HG03354 (cell line): Measurements from ENCODE around the gene SEH1L.
"Not testable (repeated sequence)": the region's sequence is repeated elsewhere in the genome, so short reads cannot be mapped to it uniquely, and the experiment has no call there.

Experiments used
- ATAC-seq: cut with Tn5 transposase; IDR thresholded peaks from one replicate; pipeline ENCODE4 v1.9.1; 2021; ENCODE audit warnings: mild to moderate bottlenecking; ENCODE audit not compliant: unreplicated experiment, poor library complexity, severe bottlenecking

Gene SEH1L

DNA sequence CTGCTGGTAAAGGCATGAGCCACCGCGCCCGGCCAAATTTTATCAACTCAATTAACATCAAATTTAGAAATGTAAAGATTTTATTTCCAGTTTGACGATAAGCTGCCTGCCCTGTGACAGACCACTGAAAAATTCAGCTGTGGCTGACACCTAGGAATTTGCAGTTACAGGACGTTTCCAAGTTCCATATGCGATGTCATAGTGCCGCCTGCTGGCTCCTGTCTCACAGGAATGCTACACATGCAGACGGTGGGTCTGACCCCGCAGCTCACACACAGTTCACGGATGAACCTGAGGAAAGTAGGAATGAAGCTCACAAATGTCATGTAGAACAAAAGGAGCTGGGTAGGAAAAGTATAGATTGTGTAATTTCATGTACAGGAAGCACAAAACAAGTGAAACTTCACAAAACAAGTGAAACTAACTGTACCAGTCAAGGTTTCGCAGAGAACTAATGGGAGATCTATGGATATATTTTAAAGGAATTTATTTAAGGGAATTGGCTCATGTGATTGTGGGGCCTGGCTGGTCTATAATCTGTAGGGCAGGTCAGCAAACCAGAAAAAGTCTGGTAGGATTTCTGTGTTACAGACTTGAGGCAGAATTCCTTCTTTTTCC lies 13.2 kb upstream of the SEH1L start:
- no peak for ATAC-seq

DNA sequence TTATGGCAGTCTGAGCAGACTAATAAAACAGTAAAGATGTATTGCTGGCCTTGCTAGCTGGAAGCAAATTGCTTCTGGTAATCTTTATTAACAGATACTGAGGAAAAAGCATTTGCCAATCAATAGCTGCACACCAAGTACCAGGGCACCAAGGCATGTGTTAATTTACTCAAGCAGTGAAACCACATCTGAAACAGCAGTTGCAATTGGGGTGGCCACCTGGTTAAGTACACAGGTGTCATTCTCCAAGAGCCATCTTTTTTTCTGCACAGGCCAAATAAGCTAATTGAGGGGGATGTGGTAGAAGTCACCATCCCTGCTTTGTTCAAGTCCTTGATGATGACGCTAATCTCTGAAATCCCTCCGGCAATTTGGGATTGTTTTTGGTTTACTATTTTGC lies 8.6 kb upstream of the SEH1L start:
- no peak for ATAC-seq

DNA sequence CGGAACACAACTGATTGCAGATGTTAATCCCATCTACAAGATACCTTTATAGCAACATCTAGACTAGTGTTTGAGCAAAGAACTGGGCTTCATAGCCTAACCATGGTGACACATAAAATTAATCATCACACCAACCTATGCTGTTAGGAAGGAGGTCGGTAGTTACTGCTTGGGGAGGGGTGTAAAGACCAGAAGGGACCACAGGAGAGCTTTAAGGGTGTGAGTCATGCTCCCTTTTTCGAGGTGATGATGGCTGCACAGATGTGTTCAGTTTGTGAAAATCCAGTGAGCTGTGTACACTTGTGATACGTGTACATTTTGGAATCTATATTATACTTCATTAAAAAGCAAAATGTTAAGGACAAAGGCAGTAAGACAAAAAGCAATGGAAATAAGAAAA lies 4.6 kb upstream of the SEH1L start:
- ATAC-seq: no peak

DNA sequence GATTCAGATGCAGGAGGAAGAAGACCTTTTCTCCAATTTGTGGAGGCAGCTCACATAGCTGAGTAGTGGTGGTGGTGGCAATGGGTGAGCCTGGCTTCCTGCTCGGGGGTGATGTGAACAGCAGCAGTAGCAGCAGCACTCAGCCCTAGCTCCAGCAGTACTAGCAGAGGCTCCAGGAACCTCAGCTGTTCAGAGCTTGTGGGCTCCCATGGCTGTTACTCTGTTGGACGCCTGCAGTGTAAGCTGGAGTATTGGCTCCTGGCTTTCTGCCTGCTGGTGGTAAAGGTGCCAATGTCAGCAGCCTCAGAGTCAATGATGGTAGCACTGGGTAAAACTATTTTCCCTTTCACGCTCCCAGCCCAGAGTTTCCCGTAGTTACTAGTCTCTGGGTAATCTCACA lies 3.1 kb upstream of the SEH1L start:
- no peak for ATAC-seq

DNA sequence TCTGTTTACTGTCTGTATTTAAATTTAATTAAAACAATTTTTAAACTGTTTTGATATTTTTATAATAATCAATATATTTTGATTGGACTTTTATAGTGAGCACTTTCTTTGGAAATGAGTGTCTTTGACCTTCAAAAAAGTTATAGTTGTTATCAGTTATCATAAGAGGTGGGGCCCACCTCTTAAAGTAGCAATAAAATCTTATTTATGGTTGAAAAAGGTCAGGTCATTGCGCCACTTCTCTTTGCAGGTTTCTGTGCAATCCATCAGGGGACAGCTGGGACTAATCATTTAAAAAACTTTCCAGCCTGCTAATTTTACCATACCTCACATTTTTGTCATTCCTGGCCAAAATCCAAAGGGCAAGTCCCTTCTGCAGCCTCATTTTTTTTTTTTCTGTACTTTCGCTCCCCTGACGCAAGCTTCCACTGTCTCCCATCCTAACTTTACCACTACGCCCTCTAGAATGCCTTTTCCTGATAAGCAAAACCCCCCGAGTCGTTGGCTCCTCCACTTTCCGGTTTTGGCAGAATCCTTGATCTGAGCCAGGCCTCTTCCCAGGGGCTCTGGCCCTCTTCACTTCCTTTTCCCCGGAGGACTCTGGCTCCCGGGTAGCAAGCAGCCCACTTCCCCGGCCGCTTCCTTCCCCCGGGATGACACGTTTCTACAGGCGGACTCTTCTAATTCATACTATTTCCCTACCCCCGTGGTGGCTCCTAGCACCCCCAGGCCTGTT lies 1.1 kb upstream of the SEH1L start:
- no peak for ATAC-seq

DNA sequence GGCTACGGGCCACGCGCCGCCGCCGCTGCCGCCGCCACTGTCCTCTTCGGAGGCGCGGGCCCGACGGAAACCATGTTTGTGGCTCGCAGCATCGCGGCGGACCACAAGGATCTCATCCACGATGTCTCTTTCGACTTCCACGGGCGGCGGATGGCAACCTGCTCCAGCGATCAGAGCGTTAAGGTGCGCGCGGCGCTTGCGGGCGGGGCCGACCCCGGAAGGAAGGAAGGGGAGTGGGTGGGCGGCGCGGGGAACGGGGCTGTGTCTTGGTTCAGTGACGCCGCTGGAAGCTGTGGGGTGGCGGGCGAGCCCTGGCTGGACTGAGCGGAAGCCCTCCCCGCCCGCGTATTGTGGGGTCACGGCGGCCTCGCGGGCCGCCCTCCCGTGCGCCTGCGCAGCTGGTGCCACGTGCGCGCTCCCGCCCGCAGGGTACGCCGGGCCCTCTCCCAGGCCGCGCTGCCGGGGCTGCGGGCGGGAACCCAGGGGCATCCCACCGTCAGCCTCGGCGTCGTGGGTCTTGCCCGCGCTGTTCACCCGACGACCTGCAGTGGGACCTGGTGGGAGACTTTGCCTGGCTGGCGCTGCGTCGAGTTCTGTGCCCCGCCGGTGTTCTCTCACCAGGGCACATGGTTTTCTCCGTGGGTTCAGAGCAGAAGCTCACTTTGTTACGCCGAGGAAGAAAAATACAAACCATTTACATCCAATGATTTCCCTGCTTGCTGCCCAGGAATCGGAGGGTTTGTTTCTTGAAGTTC lies 416 bp downstream of the SEH1L start:
- peak; percentile 82 for ATAC-seq

DNA sequence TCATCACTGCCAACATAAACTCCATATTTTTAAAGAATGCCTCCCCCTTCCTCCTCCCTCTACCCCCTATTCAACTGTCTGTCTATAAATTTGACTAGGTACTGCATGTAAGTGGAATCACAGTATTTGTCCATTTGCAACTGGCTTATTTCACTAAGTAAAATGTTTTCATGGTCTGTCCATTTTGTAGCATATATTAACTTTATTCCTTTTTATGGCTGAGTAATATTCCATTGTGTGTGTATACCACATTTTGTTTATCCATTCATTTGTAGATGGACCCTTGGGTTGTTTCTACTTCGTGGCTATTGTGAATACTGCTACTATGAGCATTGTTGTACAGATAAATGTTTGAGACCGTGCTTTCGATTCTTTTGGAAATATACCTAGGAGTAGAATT lies 10.7 kb downstream of the SEH1L start:
- ATAC-seq: no peak

DNA sequence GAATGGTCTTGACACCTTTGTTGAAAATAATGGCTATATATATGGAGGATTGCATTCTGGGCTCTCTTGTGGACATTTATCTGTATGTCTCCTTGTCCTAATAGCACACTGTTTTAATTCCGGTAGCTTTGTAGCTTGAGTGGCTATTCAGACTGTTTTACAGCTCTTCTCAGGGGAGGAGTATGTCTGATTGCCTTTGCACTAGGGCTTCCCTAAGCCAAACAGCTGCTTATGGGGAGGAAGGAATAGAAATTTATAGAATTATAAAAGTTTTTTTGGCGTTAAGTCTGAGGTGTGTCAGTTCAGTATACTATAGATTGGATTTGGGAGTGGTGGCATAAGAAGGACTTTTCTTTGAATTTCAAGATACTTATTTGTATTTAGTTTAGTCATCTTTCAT lies 12.6 kb downstream of the SEH1L start:
- no peak for ATAC-seq

DNA sequence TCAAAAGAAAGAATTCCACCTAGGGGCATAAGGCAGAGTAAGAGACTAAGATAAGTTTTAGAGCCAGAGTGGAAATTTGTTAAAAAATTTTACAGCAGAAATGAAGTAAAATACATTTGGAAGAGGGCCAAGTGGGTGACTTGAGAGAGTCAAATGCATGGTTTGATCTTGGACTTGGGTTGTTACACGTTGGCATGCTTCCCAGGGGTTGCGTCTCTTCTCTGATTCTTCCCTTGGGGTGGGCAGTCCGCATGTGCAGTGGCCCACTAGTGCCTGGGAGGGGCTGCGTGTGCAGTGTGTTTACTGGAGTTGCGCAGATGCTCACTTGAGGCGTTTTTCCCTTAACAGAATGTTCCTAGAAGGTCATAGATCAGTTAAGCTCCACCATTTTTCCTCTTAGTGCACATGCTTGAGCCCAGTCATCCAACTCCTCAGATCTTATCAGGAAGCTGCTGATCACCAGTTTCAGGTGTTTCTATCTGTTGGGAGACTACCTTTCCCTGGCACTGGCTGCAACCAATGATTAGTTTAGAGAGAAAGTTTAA lies 13.1 kb downstream of the SEH1L start:
- ATAC-seq: no peak

DNA sequence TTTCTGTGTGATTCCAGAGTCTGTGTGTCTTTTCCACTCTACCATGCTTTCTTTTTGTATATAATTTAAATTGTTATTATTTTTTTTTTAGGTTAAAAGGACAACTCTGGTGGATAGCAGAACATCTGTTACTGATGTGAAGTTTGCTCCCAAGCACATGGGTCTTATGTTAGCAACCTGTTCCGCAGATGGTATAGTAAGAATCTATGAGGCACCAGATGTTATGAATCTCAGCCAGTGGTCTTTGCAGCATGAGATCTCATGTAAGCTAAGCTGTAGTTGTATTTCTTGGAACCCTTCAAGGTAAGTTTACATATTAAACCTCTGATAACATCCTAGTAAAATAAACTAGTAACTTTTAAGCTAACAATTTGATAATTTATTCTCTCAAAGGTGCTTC lies 15.3 kb downstream of the SEH1L start:
- no peak for ATAC-seq

DNA sequence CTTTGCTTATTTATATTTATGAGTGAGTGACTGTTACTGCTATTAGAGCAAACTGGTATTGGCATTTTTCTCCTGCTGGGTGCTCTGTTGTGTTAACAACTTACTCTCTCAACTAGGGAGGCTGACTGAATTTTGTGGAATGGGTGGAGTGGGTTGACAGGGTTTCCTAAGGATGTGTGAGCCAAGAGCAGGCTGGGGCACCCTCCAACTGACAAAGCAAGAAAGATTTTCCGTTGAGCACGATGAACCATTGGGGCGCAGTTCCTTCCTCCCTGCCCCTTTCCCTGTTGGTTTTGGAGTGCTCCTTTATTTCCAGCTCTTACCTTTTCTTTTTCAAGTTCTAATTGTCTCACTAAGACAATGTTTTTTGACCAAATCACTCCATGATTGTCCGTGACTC lies 20.3 kb downstream of the SEH1L start:
- no peak for ATAC-seq

DNA sequence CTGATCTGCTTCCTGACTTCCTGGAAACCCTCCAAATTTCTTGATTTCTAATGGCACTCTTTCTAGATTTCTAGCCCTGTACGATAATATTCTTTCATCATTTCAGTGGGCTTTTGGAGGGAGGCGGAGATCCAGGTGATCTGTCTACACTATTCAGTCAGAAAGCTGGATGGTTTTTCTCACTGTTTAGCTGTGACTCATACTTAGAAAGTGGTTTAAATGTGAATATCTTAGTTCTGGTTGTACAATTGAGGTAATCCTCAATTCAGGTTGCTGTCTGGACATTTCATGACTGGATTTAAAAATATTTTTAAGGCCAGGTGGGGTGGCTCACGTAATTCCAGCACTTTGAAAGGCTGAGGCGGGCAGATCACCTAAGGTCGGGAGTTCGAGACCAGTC lies 20.8 kb downstream of the SEH1L start:
- ATAC-seq: no peak

DNA sequence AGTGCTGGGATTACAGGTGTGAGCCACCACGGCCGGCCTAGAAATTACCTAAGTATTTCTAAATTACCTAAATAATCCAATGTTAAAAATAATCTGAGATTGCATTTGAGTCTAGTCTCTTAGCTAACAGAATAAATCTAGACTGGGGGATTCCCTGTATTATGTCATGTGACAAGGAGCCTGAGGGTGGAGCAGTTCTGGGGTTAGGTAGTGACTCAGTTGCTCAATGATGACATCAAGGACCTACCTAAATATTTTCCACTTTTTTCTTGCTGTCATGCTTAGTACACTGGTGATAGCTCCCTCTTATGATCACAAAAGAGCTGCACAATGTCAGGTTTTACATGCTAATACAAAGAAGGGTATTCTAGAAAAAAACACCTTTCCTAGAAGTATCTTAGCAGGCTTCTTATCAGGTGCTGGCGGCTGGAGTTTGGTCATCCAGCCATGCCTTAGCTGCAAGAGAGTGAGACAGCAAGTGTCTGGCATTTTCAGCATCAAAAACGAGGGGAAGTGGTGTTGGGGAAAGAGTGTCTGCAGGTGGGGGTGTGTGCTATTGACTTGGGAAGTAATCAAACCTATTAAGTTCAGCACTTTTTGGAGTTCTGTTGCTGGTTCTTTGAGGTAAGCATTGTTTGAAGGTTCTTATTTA lies 25.9 kb downstream of the SEH1L start:
- ATAC-seq: no peak

DNA sequence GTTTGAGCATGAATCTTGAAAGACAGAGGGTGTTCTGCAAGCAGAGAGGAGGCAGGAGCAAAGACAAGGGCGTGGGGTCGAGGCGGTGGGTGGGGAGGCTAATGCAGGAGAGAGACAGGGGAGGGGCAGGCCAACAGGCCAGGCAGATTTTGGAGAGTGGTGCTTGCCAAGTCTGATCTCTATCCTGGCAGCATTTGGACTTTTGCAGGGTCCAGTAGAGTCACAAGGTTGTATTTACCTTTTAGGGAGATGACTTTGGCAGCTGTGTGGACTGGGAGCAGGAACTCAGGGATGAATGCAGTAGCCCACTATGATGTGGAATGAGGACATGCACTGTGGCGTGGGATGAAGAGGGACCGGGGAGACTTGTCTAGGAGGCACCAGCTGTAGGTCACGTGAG lies 27.7 kb downstream of the SEH1L start:
- ATAC-seq: no peak

DNA sequence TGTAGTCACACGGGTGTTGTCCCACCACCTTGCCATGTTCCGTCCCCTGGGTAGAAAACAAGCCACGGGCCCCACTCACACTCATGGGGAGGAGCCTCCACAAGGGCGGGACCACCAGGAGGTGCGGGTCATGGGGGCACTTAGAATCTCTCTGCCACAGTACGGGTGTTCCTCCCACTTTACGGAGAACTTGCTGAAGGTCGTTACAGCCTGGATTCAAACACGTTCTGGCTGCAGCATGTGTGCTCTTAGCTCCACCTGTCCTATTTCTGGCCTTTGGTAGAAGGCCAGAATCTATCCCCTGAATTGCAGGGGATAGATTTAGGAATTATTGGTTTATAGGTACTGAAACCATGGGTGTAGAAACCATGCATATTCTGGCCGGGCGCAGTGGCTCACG lies 28.5 kb downstream of the SEH1L start:
- no peak for ATAC-seq

DNA sequence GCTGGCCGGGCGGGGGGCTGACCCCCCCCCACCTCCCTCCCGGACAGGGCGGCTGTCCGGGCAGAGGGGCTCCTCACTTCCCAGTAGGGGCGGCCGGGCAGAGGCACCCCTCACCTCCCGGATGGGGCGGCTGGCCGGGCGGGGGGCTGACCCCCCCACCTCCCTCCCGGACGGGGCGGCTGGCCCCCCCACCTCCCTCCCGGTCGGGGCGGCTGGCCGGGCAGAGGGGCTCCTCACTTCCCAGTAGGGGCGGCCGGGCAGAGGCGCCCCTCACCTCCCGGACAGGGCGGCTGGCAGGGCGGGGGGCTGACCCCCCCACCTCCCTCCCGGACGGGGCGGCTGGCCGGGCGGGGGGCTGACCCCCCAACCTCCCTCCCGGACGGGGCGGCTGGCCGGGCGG lies 32.3 kb downstream of the SEH1L start:
- not testable (repeated sequence) for ATAC-seq

DNA sequence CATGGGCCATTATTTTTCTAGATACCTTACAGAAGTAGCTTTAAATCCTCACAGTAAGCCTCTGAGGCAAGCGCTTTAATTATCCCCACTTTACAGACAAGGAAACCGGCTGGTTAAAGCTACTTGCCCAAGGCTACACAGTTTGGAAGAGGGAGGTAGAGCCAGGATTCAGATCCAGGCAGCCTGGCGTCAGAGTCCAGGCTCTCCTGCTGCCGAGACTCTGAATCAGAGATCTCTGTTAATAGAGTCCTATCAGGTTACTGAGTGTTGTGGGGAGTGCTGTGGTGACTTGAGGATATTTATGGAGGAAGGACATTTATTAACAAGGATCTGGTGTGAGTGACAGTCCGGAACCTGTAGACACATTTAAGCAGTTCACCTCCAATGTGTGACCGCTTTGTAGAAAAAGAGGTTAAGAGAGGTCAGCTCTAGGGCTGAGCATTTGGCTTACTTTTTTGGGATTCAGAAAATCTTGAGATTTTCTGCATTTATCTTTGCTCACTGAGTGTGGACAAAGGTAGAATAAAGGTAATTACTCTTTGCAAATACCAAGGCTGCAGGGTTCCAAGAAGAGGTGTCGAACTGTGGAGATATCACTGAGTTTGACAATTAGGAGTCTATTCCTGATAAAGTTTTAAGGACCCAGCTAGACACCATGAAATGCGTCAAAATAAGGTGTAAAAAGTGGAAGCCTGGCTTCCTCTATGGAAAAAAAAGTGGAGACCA lies 41.7 kb downstream of the SEH1L start:
- ATAC-seq: no peak

DNA sequence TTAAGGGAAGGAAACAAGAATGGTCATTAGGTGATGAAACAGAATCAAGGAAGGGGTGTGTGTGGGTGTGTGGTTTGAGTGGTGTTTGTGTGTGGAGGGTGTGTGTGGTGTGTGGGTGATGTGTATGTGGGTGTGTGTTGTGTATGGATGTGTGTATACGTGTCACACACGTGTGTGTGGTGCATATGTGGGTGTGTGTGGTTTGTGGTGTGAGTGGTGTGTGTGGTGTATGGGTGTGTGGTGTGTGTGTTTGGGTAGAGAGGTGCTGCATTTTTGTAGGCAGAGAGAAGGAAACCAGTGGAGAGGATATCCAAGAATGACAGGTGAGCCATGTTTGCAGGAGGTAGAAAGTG lies 42.3 kb downstream of the SEH1L start:
- no peak for ATAC-seq

DNA sequence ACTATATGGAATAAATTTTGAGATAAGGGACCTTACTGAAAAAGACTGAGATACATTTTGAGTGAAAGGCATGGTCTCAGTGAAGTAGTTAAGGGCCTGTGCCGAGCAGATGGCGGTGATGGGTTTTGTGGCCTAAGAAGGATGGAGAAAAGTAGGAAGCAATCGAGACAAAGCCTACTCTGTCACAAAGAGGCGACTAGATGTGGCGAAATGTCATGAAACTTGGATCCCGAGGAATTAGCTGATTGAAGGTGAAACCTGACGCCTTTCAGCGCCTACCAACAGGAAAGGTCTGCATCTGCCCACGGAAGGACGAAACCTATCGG lies 42.8 kb downstream of the SEH1L start:
- peak; percentile 4 for ATAC-seq
